Breast epithelium (tissue), 4 donors: ENCODE data around the gene CDS2. TPM values are rescaled to one million over a fixed set of nuclear protein-coding genes. Genes with fewer than 3 reads are reported as not detected.

Source experiments
- DNase-seq, 2 donors: peaks; one replicate each; pipeline ENCODE4 v3.0.0-alpha.2; 2019; ENCODE audit warnings: low spot score in 2 of 2
- H3K27ac ChIP-seq, 2 donors: fragments of 200-600 bp; sonication (generic) in 1 of 2; one replicate each; pipeline ENCODE4 v1.5.1; 2016 to 2019; ENCODE audit warnings: mild to moderate bottlenecking in 1 of 2
- H3K27me3 ChIP-seq, 2 donors: fragments of 200-600 bp; sonication (generic) in 1 of 2; one replicate each; pipeline versions ENCODE4 v1.5.1 to v1.6.0; 2017 to 2019; ENCODE audit warnings: control low read depth in 1 of 2, mild to moderate bottlenecking in 1 of 2
- H3K36me3 ChIP-seq: fragments of 200-600 bp; one replicate; pipeline ENCODE4 v1.5.1; 2019
- H3K4me1 ChIP-seq, 2 donors: fragments of 200-600 bp; sonication (generic); one replicate each; pipeline ENCODE4 v1.5.1; 2016 to 2019; ENCODE audit warnings: control low read depth in 1 of 2
- H3K4me3 ChIP-seq, 3 donors: fragments of 200-600 bp; sonication (generic); 1 replicate in 2 of 3; 2 replicates in 1 of 3; pipeline ENCODE4 v1.5.1; 2016 to 2019; ENCODE audit warnings: mild to moderate bottlenecking in 3 of 3, moderate library complexity in 2 of 3
- H3K9me3 ChIP-seq, 2 donors: fragments of 200-600 bp; sonication (generic) in 1 of 2; one replicate each; pipeline ENCODE4 v1.5.1; 2016 to 2019; ENCODE audit warnings: control low read depth in 1 of 2
- CTCF ChIP-seq, 3 donors: fragments of 450-650 bp; IDR thresholded peaks; one replicate each; pipeline ENCODE4 v1.5.1; 2016 to 2017; ENCODE audit warnings: antibody characterized with exemption in 3 of 3, mild to moderate bottlenecking in 3 of 3, moderate library complexity in 3 of 3
- POLR2A ChIP-seq: fragments of 450-650 bp; IDR thresholded peaks from one replicate; pipeline ENCODE4 v1.6.1; 2016; ENCODE audit warnings: antibody characterized with exemption, mild to moderate bottlenecking, moderate library complexity
- POLR2AphosphoS5 ChIP-seq, 3 donors: sonication (generic); formaldehyde crosslinking; IDR thresholded peaks; one replicate each; pipeline ENCODE4 v1.6.1; 2017; ENCODE audit warnings: antibody characterized with exemption in 3 of 3
- intact Hi-C: fragments of 100-400 bp; cut with DNase I; formaldehyde crosslinking; loops from one replicate; pipeline ENCODE4 v1.15.1; 2023; ENCODE audit warnings: low total_unique reads
- total RNA-seq, 3 donors: library from RNA; depleted of rRNA; stranded (reverse); fragments of >200 nt; gene quantifications; one replicate each; pipeline ENCODE4 v1.1.0, GENCODE V29; 2016

Gene CDS2
- total RNA-seq, 3 donors from 2014 or later = 29.2 to 42.9 (median 37.6) TPM

GRCh38 chr20:5159928-5160327 lies 33.1 kb downstream of the CDS2 start:
- Histone ChIP-seq H3K4me1 (no peaks in the 10 kb centered on the region), H3K27me3 (no peaks in the 10 kb centered on the region), H3K4me3 (no peak overlapping the region), H3K36me3 (no peaks in the 10 kb centered on the region), H3K27ac (no peak overlapping the region), H3K9me3 (no peaks in the 10 kb centered on the region)
- TF ChIP-seq POLR2AphosphoS5 (IDR thresholded peaks at IDR 0.05) = no peak
- TF ChIP-seq CTCF (IDR thresholded peaks at IDR 0.05) = no peak
- TF ChIP-seq POLR2A = no peak
- intact Hi-C loops = no loop called here
- DNase-seq = no peak

GRCh38 chr20:5160882-5161281 lies 34.1 kb downstream of the CDS2 start:
- TF ChIP-seq POLR2A = no peak
- TF ChIP-seq CTCF (IDR thresholded peaks at IDR 0.05) = no peak
- no peak for TF ChIP-seq POLR2AphosphoS5 (IDR thresholded peaks at IDR 0.05)
- H3K27ac ChIP-seq = no peak overlapping the region
- H3K4me1 ChIP-seq = no peaks in the 10 kb centered on the region
- DNase-seq = no peak
- no peaks in the 10 kb centered on the region for H3K9me3 ChIP-seq
- intact Hi-C loops = no loop called here
- no peaks in the 10 kb centered on the region for H3K36me3 ChIP-seq
- no peak overlapping the region for H3K4me3 ChIP-seq
- H3K27me3 ChIP-seq = no peaks in the 10 kb centered on the region

- Histone ChIP-seq H3K9me3 (no peaks in the 10 kb centered on the region), H3K27me3 (no peaks in the 10 kb centered on the region), H3K27ac (no peak overlapping the region), H3K4me1 (no peaks in the 10 kb centered on the region), H3K4me3 (no peak overlapping the region), H3K36me3 (no peaks in the 10 kb centered on the region)
- intact Hi-C loops = no loop called here
- DNase-seq = no peak
- TF ChIP-seq CTCF (IDR thresholded peaks at IDR 0.05) = no peak
- TF ChIP-seq POLR2A = no peak
- TF ChIP-seq POLR2AphosphoS5 (IDR thresholded peaks at IDR 0.05) = no peak
These were observed 34.8 kb downstream of the CDS2 start for GRCh38 chr20:5161536-5162164.

GRCh38 chr20:5164645-5165625 lies 38.1 kb downstream of the CDS2 start:
- no peak overlapping the region for H3K4me3 ChIP-seq
- H3K4me1 ChIP-seq = no peaks in the 10 kb centered on the region
- no peaks in the 10 kb centered on the region for H3K9me3 ChIP-seq
- TF ChIP-seq POLR2AphosphoS5 (IDR thresholded peaks at IDR 0.05) (no peak), CTCF (IDR thresholded peaks at IDR 0.05) (no peak), POLR2A (no peak)
- H3K36me3 ChIP-seq = no peaks in the 10 kb centered on the region
- DNase-seq = no peak
- H3K27ac ChIP-seq = no peak overlapping the region
- no peaks in the 10 kb centered on the region for H3K27me3 ChIP-seq
- intact Hi-C loops = no loop called here
